Activated T-cell treated with anti-CD3 and anti-CD28 coated beads, Interleukin-2, amount 50 U/mL, for 4 hours (primary cell): ENCODE data around the gene HOXA7. TPM values are rescaled to one million over a fixed set of nuclear protein-coding genes. Genes with fewer than 3 reads are reported as not detected.

ENCODE experiments used
- ATAC-seq, 2 donors: fragments of 200-7000 bp; cut with Tn5 transposase; one replicate each; pipeline ENCODE4 v1.10.0; 2021
- DNase-seq: peaks from one replicate; pipeline ENCODE4 v3.0.0-alpha.2; 2020
- H3K27me3 Mint-ChIP-seq: one replicate; pipeline ENCODE4 v1.8.0; 2021; ENCODE audit warnings: low read depth, mixed read lengths
- H3K36me3 Mint-ChIP-seq: one replicate; pipeline ENCODE4 v1.8.0; 2022; ENCODE audit warnings: mixed read lengths; ENCODE audit not compliant: insufficient read depth
- H3K4me1 Mint-ChIP-seq: one replicate; pipeline ENCODE4 v1.8.0; 2021; ENCODE audit warnings: low read depth, mixed read lengths
- H3K4me3 Mint-ChIP-seq: one replicate; pipeline ENCODE4 v1.8.0; 2021; ENCODE audit warnings: mild to moderate bottlenecking, moderate library complexity, mixed read lengths
- H3K9me3 Mint-ChIP-seq: one replicate; pipeline ENCODE4 v1.8.0; 2021; ENCODE audit warnings: mixed read lengths
- total RNA-seq, 3 donors: library from RNA; stranded (reverse); gene quantifications; one replicate each; pipeline ENCODE4 v1.2.1, GENCODE V29; 2021

HOXA7 gene
- total RNA-seq, 3 donors from 2014 or later: not detected

DNA sequence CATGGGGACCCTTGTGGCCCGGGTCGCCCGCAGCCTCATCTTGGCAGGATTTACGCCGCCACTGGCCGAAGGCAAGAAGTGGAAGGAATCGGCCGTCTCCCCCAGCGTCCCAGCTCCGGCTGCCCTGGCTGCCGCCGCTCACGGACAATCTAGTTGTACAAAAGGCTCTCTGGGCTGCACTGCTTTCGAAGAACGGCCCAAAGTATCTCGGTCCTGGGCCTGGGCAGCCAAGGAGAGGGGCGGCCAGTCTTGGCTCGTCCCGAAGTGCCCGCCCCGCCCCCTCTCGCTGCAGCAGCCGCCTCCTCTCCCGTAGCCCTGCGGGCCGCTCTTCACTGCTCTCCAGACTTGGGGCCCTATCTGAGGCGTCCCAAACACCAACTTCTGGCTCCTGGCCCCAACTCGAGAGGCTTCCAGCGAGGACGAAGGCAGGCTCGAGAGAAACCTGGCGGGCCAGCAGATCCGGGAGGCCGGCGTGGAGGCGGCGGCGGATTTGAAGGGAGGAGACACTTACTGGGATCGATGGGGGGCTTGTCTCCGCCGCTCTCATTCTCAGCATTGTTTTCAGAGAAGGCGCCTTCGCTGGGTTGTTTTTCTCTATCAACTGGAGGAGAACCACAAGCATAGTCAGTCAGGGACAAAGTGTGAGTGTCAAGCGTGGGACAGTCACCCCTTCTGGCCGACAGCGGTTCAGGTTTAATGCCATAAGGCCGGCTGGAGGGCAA lies 8.1 kb upstream of the HOXA7 start:
- no peak for ATAC-seq
- no peak overlapping the region for H3K4me3 Mint-ChIP-seq
- peaks cover 25% of the 10 kb centered on the region for H3K4me1 Mint-ChIP-seq
- DNase-seq: no peak
- H3K36me3 Mint-ChIP-seq: no peaks in the 10 kb centered on the region
- peaks cover 75% of the 10 kb centered on the region for H3K27me3 Mint-ChIP-seq
- no peaks in the 10 kb centered on the region for H3K9me3 Mint-ChIP-seq

GRCh38 chr7:27164045-27164366 lies 7.5 kb upstream of the HOXA7 start:
- DNase-seq (no peak), ATAC-seq (no peak)
- peaks cover 24% of the 10 kb centered on the region for H3K4me1 Mint-ChIP-seq
- peaks cover 79% of the 10 kb centered on the region for H3K27me3 Mint-ChIP-seq
- H3K4me3 Mint-ChIP-seq: no peak overlapping the region
- H3K36me3 Mint-ChIP-seq: no peaks in the 10 kb centered on the region
- no peaks in the 10 kb centered on the region for H3K9me3 Mint-ChIP-seq

GRCh38 chr7:27163288-27164044 lies 7.0 kb upstream of the HOXA7 start:
- ATAC-seq (no peak), DNase-seq (no peak)
- H3K9me3 Mint-ChIP-seq: no peaks in the 10 kb centered on the region
- H3K36me3 Mint-ChIP-seq: no peaks in the 10 kb centered on the region
- H3K4me1 Mint-ChIP-seq: peaks cover 23% of the 10 kb centered on the region
- no peak overlapping the region for H3K4me3 Mint-ChIP-seq
- peaks cover 79% of the 10 kb centered on the region for H3K27me3 Mint-ChIP-seq

DNA sequence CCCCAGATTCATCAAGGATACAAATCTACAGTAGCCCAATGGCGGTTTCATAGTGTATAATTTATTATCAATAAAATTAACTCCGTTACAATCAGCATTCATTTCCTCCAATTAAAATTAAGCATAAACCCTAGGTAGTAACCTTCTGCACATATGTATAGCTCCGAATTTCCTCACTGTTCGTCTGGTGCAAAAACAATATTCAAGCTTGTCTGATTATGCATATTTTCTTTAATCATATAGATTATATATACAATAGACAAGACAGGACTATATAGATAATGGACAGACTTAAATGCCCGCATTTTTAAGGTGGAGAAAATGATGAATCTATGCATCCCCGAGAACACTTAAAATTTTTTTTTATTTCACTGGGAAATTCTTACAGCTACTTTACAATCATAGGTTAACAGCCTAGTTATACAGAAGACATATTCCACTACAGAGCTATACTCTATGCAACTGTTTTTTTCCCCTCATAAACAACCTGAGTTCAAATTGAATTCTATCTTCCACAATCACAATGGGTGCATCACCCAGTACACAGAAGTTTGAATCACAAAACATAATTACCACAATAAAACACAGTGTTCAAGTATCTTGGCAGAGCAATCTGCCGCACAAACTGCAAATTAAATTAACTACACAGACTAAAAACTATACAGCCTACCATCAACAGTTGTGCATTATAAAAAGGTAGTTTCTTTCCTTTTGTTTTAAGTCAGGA lies 6.2 kb upstream of the HOXA7 start:
- no peak for ATAC-seq
- no peak for DNase-seq

DNA sequence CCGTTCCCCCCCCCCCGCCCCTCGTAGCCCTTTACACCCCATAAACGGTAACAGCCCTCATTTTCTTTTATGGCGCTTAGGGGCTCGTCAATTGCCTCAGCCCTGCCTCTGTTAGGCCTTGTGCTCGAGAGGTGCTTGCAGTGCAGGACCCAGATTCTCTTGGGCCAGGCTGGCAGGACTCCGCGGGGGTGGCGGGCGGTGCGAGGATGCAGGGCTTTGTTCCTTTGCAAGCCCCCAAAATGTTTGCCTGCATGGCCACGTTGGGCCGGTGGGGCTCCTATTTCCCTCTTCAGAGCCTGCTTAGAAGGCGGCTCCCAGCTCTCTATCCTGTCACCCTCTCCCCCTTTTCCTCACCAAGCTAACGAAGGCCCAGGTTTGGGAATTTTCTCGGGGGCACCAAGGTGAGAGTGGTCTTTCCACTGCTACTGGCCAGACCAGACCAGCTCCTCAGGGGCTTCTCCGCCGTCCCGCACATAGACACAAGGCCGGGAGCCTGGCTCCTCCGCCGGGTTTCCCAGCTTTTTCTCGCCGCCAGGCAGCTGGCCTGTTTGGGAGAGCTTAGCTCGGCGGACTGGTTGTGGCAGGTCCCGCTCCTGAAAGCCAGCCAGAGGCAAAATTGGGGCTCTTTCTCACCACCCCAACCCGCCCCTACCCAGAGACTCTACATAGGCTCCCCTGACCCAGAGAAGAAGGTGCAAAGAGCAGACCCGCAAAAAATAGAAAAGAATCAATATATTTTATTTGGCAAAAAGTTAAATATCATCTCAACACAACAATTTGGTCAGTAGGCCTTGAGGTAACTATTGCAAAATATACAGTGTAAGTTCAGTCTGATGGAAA lies 5.5 kb upstream of the HOXA7 start:
- Mint-ChIP-seq H3K4me1 (peaks cover 25% of the 10 kb centered on the region), H3K9me3 (no peaks in the 10 kb centered on the region), H3K27me3 (peaks cover 79% of the 10 kb centered on the region), H3K36me3 (no peaks in the 10 kb centered on the region), H3K4me3 (no peak overlapping the region)
- DNase-seq (no peak), ATAC-seq (no peak)

More for the DNA sequence above, 6.2 kb upstream of the HOXA7 start:
- H3K27me3 Mint-ChIP-seq: peaks cover 79% of the 10 kb centered on the region
- peaks cover 26% of the 10 kb centered on the region for H3K4me1 Mint-ChIP-seq
- no peaks in the 10 kb centered on the region for H3K36me3 Mint-ChIP-seq
- no peak overlapping the region for H3K4me3 Mint-ChIP-seq
- H3K9me3 Mint-ChIP-seq: no peaks in the 10 kb centered on the region

DNA sequence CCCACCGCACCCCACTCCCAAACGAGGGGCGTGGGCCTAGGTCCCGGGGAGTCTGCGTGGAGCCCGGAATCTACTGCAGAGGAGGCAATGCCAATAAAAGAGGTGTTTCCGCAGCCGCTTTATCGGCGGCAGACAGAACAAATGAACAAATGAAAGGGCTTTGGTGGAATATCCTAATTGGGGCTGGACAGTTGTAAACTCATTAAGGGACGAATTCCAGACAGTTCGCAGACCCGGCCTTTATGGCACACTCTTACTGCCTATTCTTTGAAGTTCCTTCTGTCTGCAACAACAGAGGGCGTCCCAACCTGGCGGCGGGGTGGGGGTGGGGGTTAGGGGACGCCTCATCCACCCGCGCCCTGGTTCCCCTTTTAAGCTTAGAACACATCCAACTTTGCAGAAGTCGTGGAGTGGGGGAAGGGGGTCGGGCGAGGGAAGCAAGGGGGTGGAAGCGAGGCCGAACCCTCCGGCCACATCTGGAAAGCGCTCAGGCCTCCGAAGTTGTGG lies 4.8 kb upstream of the HOXA7 start:
- Mint-ChIP-seq H3K4me3 (peak overlapping the region; percentile 73), H3K36me3 (no peaks in the 10 kb centered on the region), H3K9me3 (no peaks in the 10 kb centered on the region), H3K4me1 (peaks cover 23% of the 10 kb centered on the region), H3K27me3 (peaks cover 77% of the 10 kb centered on the region)
- ATAC-seq (no peak), DNase-seq (no peak)

GRCh38 chr7:27160546-27161213 lies 4.2 kb upstream of the HOXA7 start:
- ATAC-seq: peak; percentile 65 to 76
- H3K36me3 Mint-ChIP-seq: no peaks in the 10 kb centered on the region

GRCh38 chr7:27160145-27160545 lies 3.7 kb upstream of the HOXA7 start:
- no peak for DNase-seq

More at GRCh38 chr7:27160546-27161213, 4.2 kb upstream of the HOXA7 start:
- DNase-seq: peak; percentile 88
- H3K4me1 Mint-ChIP-seq: peaks cover 24% of the 10 kb centered on the region
- peaks cover 77% of the 10 kb centered on the region for H3K27me3 Mint-ChIP-seq
- H3K9me3 Mint-ChIP-seq: no peaks in the 10 kb centered on the region
- H3K4me3 Mint-ChIP-seq: peak overlapping the region; percentile 73

GRCh38 chr7:27159266-27160144 lies 3.0 kb upstream of the HOXA7 start:
- Mint-ChIP-seq H3K27me3 (peaks cover 82% of the 10 kb centered on the region), H3K4me3 (peak overlapping the region; percentile 46), H3K36me3 (no peaks in the 10 kb centered on the region), H3K4me1 (peaks cover 30% of the 10 kb centered on the region), H3K9me3 (no peaks in the 10 kb centered on the region)
- no peak for DNase-seq
- ATAC-seq: no peak

More at GRCh38 chr7:27160145-27160545, 3.7 kb upstream of the HOXA7 start:
- peaks cover 79% of the 10 kb centered on the region for H3K27me3 Mint-ChIP-seq
- peaks cover 27% of the 10 kb centered on the region for H3K4me1 Mint-ChIP-seq
- no peaks in the 10 kb centered on the region for H3K36me3 Mint-ChIP-seq
- peak; percentile 25 to 32 for ATAC-seq
- no peaks in the 10 kb centered on the region for H3K9me3 Mint-ChIP-seq
- peak overlapping the region; percentile 46 for H3K4me3 Mint-ChIP-seq

GRCh38 chr7:27158436-27159265 lies 2.2 kb upstream of the HOXA7 start:
- no peaks in the 10 kb centered on the region for H3K36me3 Mint-ChIP-seq
- H3K4me3 Mint-ChIP-seq: no peak overlapping the region

GRCh38 chr7:27157702-27158431 lies 1.4 kb upstream of the HOXA7 start:
- Mint-ChIP-seq H3K4me1 (peaks cover 38% of the 10 kb centered on the region), H3K27me3 (peaks cover 82% of the 10 kb centered on the region), H3K9me3 (no peaks in the 10 kb centered on the region), H3K36me3 (no peaks in the 10 kb centered on the region), H3K4me3 (peak overlapping the region; percentile 52)
- DNase-seq: no peak
- no peak for ATAC-seq

More at GRCh38 chr7:27158436-27159265, 2.2 kb upstream of the HOXA7 start:
- DNase-seq (no peak), ATAC-seq (no peak)
- H3K27me3 Mint-ChIP-seq: peaks cover 81% of the 10 kb centered on the region
- peaks cover 37% of the 10 kb centered on the region for H3K4me1 Mint-ChIP-seq
- H3K9me3 Mint-ChIP-seq: no peaks in the 10 kb centered on the region
